H1 (cell line): ENCODE results near the gene GNAI2. TPM values are rescaled to one million over a fixed set of nuclear protein-coding genes. Genes with fewer than 3 reads are reported as not detected.

Experiments
- CREB1 ChIP-seq: IDR thresholded peaks from 2 replicates; pipeline ENCODE4 v1.6.1; 2012; ENCODE audit warnings: inconsistent platforms
- HDAC6 ChIP-seq: IDR thresholded peaks from one replicate; pipeline ENCODE4 v1.7.1; 2012; ENCODE audit warnings: low read depth, mild to moderate bottlenecking, inconsistent platforms, low read length, moderate library complexity
- KDM5A ChIP-seq: fragments of 200-600 bp; IDR thresholded peaks from 2 replicates; pipeline ENCODE4 v1.7.1; 2012; ENCODE audit warnings: mild to moderate bottlenecking, low read length, inconsistent platforms, mixed read lengths
- POLR2A ChIP-seq, 2 experiments: IDR thresholded peaks; 1 replicate in 1 of 2; 2 replicates in 1 of 2; pipeline ENCODE4 v1.6.1; 2011; ENCODE audit warnings: low read depth in 2 of 2, low read length in 2 of 2, mild to moderate bottlenecking in 2 of 2; ENCODE audit errors: control extremely low read depth in 1 of 2
- POU5F1 ChIP-seq: IDR thresholded peaks from 2 replicates; pipeline ENCODE4 v1.6.1; 2011; ENCODE audit warnings: low read depth, mild to moderate bottlenecking, low read length, moderate library complexity
- RBBP5 ChIP-seq: IDR thresholded peaks from 2 replicates; pipeline ENCODE4 v1.7.1; 2012; ENCODE audit warnings: low read depth, mild to moderate bottlenecking, inconsistent platforms, low read length, moderate library complexity, borderline replicate concordance
- SP4 ChIP-seq: IDR thresholded peaks from 2 replicates; pipeline ENCODE4 v1.6.1; 2012; ENCODE audit warnings: low read length, inconsistent platforms
- TEAD4 ChIP-seq: IDR thresholded peaks from 2 replicates; pipeline ENCODE4 v1.6.1; 2012; ENCODE audit warnings: low read depth, low read length, inconsistent platforms, mixed read lengths
- ZNF274 ChIP-seq: IDR thresholded peaks from 2 replicates; pipeline ENCODE4 v1.7.0; 2012; ENCODE audit warnings: low read length, borderline replicate concordance; ENCODE audit errors: extremely low read depth
- polyA plus RNA-seq, 7 experiments: library from polyadenylated mRNA; depleted of rRNA in 3 of 7; stranded (reverse) in 5 of 7; unstranded in 2 of 7; fragments of >200 nt in 5 of 7; fragments of 200-250 nt in 2 of 7; gene quantifications; 1 replicate in 5 of 7; 2 replicates in 1 of 7; 4 replicates in 1 of 7; pipeline versions ENCODE4 v1.2.1 to v1.2.3, GENCODE V29; 2011 to 2013; ENCODE audit warnings: missing spikeins in 2 of 7, mixed read lengths in 2 of 7
- total RNA-seq: library from RNA; stranded (reverse); fragmentation: NEBNext Ultra II Directional; extraction: Animal tissue kit (Norgen Biotek cat#: 25700); gene quantifications from 2 replicates; pipeline ENCODE4 v1.2.1, GENCODE V29; 2021
- TF ChIP-seq, protein P1 (sequence below): IDR thresholded peaks from 2 replicates; pipeline ENCODE4 v1.6.1; 2012; ENCODE audit warnings: inconsistent platforms
- TF ChIP-seq, protein P2 (sequence below): fragments of 300-600 bp; sonication (generic); IDR thresholded peaks from 2 replicates; pipeline ENCODE4 v1.7.1; 2012; ENCODE audit warnings: low read length, moderate library complexity, mild to moderate bottlenecking, inconsistent platforms; ENCODE audit not compliant: insufficient replicate concordance

The GNAI2 gene
- total and polyA plus RNA-seq, 2 of the 8 experiments (the other 6 are each of a cell fraction or from before 2014, with no cell fraction given), result 168 to 539 TPM

- TF ChIP-seq KDM5A, result no peak
- peak; percentile 36; the same call in 1 of the 2 replicates for TF ChIP-seq CREB1
- no peak for TF ChIP-seq ZNF274
- no peak for TF ChIP-seq POU5F1
- no peak for TF ChIP-seq HDAC6
- TF ChIP-seq, protein P1, sequence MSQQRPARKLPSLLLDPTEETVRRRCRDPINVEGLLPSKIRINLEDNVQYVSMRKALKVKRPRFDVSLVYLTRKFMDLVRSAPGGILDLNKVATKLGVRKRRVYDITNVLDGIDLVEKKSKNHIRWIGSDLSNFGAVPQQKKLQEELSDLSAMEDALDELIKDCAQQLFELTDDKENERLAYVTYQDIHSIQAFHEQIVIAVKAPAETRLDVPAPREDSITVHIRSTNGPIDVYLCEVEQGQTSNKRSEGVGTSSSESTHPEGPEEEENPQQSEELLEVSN, result peak; percentile 25; the same call in 1 of the 2 replicates
- no peak for TF ChIP-seq TEAD4
- TF ChIP-seq SP4, result peak; percentile 35; the same call in 1 of the 2 replicates
- TF ChIP-seq, protein P2, sequence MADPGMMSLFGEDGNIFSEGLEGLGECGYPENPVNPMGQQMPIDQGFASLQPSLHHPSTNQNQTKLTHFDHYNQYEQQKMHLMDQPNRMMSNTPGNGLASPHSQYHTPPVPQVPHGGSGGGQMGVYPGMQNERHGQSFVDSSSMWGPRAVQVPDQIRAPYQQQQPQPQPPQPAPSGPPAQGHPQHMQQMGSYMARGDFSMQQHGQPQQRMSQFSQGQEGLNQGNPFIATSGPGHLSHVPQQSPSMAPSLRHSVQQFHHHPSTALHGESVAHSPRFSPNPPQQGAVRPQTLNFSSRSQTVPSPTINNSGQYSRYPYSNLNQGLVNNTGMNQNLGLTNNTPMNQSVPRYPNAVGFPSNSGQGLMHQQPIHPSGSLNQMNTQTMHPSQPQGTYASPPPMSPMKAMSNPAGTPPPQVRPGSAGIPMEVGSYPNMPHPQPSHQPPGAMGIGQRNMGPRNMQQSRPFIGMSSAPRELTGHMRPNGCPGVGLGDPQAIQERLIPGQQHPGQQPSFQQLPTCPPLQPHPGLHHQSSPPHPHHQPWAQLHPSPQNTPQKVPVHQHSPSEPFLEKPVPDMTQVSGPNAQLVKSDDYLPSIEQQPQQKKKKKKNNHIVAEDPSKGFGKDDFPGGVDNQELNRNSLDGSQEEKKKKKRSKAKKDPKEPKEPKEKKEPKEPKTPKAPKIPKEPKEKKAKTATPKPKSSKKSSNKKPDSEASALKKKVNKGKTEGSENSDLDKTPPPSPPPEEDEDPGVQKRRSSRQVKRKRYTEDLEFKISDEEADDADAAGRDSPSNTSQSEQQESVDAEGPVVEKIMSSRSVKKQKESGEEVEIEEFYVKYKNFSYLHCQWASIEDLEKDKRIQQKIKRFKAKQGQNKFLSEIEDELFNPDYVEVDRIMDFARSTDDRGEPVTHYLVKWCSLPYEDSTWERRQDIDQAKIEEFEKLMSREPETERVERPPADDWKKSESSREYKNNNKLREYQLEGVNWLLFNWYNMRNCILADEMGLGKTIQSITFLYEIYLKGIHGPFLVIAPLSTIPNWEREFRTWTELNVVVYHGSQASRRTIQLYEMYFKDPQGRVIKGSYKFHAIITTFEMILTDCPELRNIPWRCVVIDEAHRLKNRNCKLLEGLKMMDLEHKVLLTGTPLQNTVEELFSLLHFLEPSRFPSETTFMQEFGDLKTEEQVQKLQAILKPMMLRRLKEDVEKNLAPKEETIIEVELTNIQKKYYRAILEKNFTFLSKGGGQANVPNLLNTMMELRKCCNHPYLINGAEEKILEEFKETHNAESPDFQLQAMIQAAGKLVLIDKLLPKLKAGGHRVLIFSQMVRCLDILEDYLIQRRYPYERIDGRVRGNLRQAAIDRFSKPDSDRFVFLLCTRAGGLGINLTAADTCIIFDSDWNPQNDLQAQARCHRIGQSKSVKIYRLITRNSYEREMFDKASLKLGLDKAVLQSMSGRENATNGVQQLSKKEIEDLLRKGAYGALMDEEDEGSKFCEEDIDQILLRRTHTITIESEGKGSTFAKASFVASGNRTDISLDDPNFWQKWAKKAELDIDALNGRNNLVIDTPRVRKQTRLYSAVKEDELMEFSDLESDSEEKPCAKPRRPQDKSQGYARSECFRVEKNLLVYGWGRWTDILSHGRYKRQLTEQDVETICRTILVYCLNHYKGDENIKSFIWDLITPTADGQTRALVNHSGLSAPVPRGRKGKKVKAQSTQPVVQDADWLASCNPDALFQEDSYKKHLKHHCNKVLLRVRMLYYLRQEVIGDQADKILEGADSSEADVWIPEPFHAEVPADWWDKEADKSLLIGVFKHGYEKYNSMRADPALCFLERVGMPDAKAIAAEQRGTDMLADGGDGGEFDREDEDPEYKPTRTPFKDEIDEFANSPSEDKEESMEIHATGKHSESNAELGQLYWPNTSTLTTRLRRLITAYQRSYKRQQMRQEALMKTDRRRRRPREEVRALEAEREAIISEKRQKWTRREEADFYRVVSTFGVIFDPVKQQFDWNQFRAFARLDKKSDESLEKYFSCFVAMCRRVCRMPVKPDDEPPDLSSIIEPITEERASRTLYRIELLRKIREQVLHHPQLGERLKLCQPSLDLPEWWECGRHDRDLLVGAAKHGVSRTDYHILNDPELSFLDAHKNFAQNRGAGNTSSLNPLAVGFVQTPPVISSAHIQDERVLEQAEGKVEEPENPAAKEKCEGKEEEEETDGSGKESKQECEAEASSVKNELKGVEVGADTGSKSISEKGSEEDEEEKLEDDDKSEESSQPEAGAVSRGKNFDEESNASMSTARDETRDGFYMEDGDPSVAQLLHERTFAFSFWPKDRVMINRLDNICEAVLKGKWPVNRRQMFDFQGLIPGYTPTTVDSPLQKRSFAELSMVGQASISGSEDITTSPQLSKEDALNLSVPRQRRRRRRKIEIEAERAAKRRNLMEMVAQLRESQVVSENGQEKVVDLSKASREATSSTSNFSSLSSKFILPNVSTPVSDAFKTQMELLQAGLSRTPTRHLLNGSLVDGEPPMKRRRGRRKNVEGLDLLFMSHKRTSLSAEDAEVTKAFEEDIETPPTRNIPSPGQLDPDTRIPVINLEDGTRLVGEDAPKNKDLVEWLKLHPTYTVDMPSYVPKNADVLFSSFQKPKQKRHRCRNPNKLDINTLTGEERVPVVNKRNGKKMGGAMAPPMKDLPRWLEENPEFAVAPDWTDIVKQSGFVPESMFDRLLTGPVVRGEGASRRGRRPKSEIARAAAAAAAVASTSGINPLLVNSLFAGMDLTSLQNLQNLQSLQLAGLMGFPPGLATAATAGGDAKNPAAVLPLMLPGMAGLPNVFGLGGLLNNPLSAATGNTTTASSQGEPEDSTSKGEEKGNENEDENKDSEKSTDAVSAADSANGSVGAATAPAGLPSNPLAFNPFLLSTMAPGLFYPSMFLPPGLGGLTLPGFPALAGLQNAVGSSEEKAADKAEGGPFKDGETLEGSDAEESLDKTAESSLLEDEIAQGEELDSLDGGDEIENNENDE, result no peak
- no peak for TF ChIP-seq RBBP5
- no peak for TF ChIP-seq POLR2A (IDR thresholded peaks at IDR 0.05; ENCODE audit: control extremely low read depth in 1 of 2, low read depth in 2 of 2, low read length in 2 of 2)
These were observed 37.1 kb downstream of the GNAI2 start (continued) for GRCh38 chr3:50272911-50273688.
